DND-41 (cell line): ENCODE data around the gene SGMS1.

Experiments
- ATAC-seq: fragments of 200-7000 bp; cut with Tn5 transposase; 3 replicates; pipeline ENCODE4 v1.9.1; 2021; ENCODE audit warnings: low read depth; ENCODE audit not compliant: insufficient read depth
- DNase-seq: peaks from one replicate; pipeline ENCODE4 v3.0.0-alpha.2; 2020
- H2AFZ ChIP-seq: 2 replicates; pipeline ENCODE4 v1.6.0; 2012; ENCODE audit warnings: low read depth, low read length
- H3K27ac ChIP-seq: 2 replicates; pipeline ENCODE4 v1.5.1; 2012; ENCODE audit warnings: low read length, inconsistent platforms
- H3K27me3 ChIP-seq: fragments of 200-600 bp; sonication (generic); 2 replicates; pipeline ENCODE4 v1.6.0; 2012; ENCODE audit warnings: low read length, mild to moderate bottlenecking, inconsistent platforms; ENCODE audit not compliant: insufficient read depth, poor library complexity
- H3K36me3 ChIP-seq: 2 replicates; pipeline ENCODE4 v1.5.1; 2012; ENCODE audit warnings: low read length, inconsistent platforms; ENCODE audit not compliant: insufficient read depth
- H3K4me1 ChIP-seq: 2 replicates; pipeline ENCODE4 v1.5.1; 2012; ENCODE audit warnings: mild to moderate bottlenecking, low read length; ENCODE audit not compliant: insufficient read depth
- H3K4me2 ChIP-seq: 2 replicates; pipeline ENCODE4 v1.6.0; 2012; ENCODE audit warnings: mild to moderate bottlenecking, moderate library complexity, low read length, inconsistent platforms; ENCODE audit not compliant: insufficient read depth
- H3K4me3 ChIP-seq, 2 experiments: fragments of 200-600 bp in 1 of 2; shearing (Covaris generic) in 1 of 2; 2 replicates each; pipeline ENCODE4 v1.5.1; 2012 to 2016; ENCODE audit warnings: inconsistent platforms in 2 of 2, low read length in 2 of 2, mild to moderate bottlenecking in 2 of 2, low read depth in 1 of 2, moderate library complexity in 1 of 2
- H3K79me2 ChIP-seq: 2 replicates; pipeline ENCODE4 v1.6.0; 2012; ENCODE audit warnings: low read length, inconsistent platforms; ENCODE audit not compliant: insufficient read depth
- H3K9ac ChIP-seq: 2 replicates; pipeline ENCODE4 v1.6.0; 2012; ENCODE audit warnings: low read depth, mild to moderate bottlenecking, inconsistent platforms, low read length, moderate library complexity
- H3K9me3 ChIP-seq: 2 replicates; pipeline ENCODE4 v1.5.1; 2012; ENCODE audit warnings: low read length, moderate library complexity, mild to moderate bottlenecking, inconsistent platforms; ENCODE audit not compliant: insufficient read depth, severe bottlenecking
- H4K20me1 ChIP-seq: 2 replicates; pipeline ENCODE4 v1.6.0; 2012; ENCODE audit warnings: low read length; ENCODE audit not compliant: insufficient read depth
- CTCF ChIP-seq: IDR thresholded peaks from 2 replicates; pipeline ENCODE4 v1.5.1; 2012; ENCODE audit warnings: borderline replicate concordance, low read length, moderate library complexity, mild to moderate bottlenecking; ENCODE audit not compliant: poor library complexity, severe bottlenecking; ENCODE audit errors: extremely low read depth
- EZH2 ChIP-seq: IDR thresholded peaks from 3 replicates; pipeline ENCODE4 v1.6.1; 2012; ENCODE audit warnings: borderline replicate concordance, low read depth, mild to moderate bottlenecking, moderate library complexity, low read length, inconsistent platforms; ENCODE audit not compliant: severe bottlenecking

Gene SGMS1

GRCh38 chr10:50477287-50478203 is 146.2 kb downstream of the SGMS1 start:
- DNase-seq: no peak
- H3K79me2 ChIP-seq: no peaks in the 10 kb centered on the region
- peaks cover 3% of the 10 kb centered on the region for H3K9me3 ChIP-seq
- H3K4me2 ChIP-seq: no peak overlapping the region
- no peak overlapping the region for H3K9ac ChIP-seq
- no peak overlapping the region for H3K27ac ChIP-seq
- no peak overlapping the region for H2AFZ ChIP-seq
- H3K4me3 ChIP-seq: no peak overlapping the region
- no peaks in the 10 kb centered on the region for H3K36me3 ChIP-seq
- H3K4me1 ChIP-seq: no peaks in the 10 kb centered on the region
- ATAC-seq: no peak
- H3K27me3 ChIP-seq: no peaks in the 10 kb centered on the region
- TF ChIP-seq EZH2 (no peak), CTCF (no peak)
- H4K20me1 ChIP-seq: no peaks in the 10 kb centered on the region

- no peak for DNase-seq
- Histone ChIP-seq H3K27ac (no peak overlapping the region), H3K27me3 (no peaks in the 10 kb centered on the region), H3K4me1 (no peaks in the 10 kb centered on the region), H3K36me3 (no peaks in the 10 kb centered on the region), H3K9ac (no peak overlapping the region), H3K79me2 (no peaks in the 10 kb centered on the region), H3K9me3 (no peaks in the 10 kb centered on the region), H3K4me3 (no peak overlapping the region), H3K4me2 (no peak overlapping the region), H4K20me1 (no peaks in the 10 kb centered on the region), H2AFZ (no peak overlapping the region)
- no peak for ATAC-seq
- TF ChIP-seq CTCF (no peak), EZH2 (no peak)
Measured at GRCh38 chr10:50473756-50474155, 150.0 kb downstream of the SGMS1 start.

- no peaks in the 10 kb centered on the region for H4K20me1 ChIP-seq
- no peaks in the 10 kb centered on the region for H3K9me3 ChIP-seq
- H3K4me3 ChIP-seq: no peak overlapping the region
- TF ChIP-seq CTCF (no peak), EZH2 (no peak)
- no peak overlapping the region for H3K4me2 ChIP-seq
- H3K9ac ChIP-seq: no peak overlapping the region
- no peaks in the 10 kb centered on the region for H3K27me3 ChIP-seq
- no peak overlapping the region for H2AFZ ChIP-seq
- ATAC-seq (no peak), DNase-seq (no peak)
- H3K36me3 ChIP-seq: no peaks in the 10 kb centered on the region
- H3K27ac ChIP-seq: no peak overlapping the region
- H3K4me1 ChIP-seq: no peaks in the 10 kb centered on the region
- no peaks in the 10 kb centered on the region for H3K79me2 ChIP-seq
Measured at GRCh38 chr10:50472914-50473313, 150.8 kb downstream of the SGMS1 start.
